T-helper 17 cell (primary cell): ENCODE data around the gene PPARG. TPM values are rescaled to one million over a fixed set of nuclear protein-coding genes. Genes with fewer than 3 reads are reported as not detected.
A peak's percentile ranks its signal among the peaks of the same experiment; 100 is the strongest.
"Not testable (repeated sequence)": the region's sequence is repeated elsewhere in the genome, so short reads cannot be mapped to it uniquely, and the experiment has no call there.

ENCODE experiments used
- ATAC-seq: fragments of 150-1000 bp; cut with Tn5 transposase; 2 replicates; pipeline ENCODE4 v1.10.0; 2021; ENCODE audit warnings: mild to moderate bottlenecking, moderate library complexity
- DNase-seq, 3 donors: peaks; one replicate each; pipeline versions ENCODE4 v3.0.0 to v3.0.0-alpha.2; 2020 to 2021
- H3K9me3 ChIP-seq: one replicate; pipeline ENCODE4 v1.7.0; 2013; ENCODE audit warnings: low read length, mild to moderate bottlenecking; ENCODE audit not compliant: control insufficient read depth, poor library complexity, severe bottlenecking
- H3K27ac Mint-ChIP-seq: one replicate; pipeline ENCODE4 v1.8.0; 2022; ENCODE audit warnings: mild to moderate bottlenecking, moderate library complexity, mixed read lengths
- H3K27me3 Mint-ChIP-seq: one replicate; pipeline ENCODE4 v1.8.0; 2022; ENCODE audit warnings: mixed read lengths
- H3K36me3 Mint-ChIP-seq: one replicate; pipeline ENCODE4 v1.8.0; 2022; ENCODE audit warnings: low read depth, mixed read lengths
- H3K4me1 Mint-ChIP-seq: one replicate; pipeline ENCODE4 v1.8.0; 2022; ENCODE audit warnings: mild to moderate bottlenecking, mixed read lengths
- H3K4me3 Mint-ChIP-seq: one replicate; pipeline ENCODE4 v1.8.0; 2022; ENCODE audit warnings: mild to moderate bottlenecking, moderate library complexity, mixed read lengths
- total RNA-seq, 4 donors: library from RNA in 2 of 4; stranded (reverse) in 2 of 4; gene quantifications; one replicate each; pipeline ENCODE4 v1.2.3 and lab custom pipeline; 2022 to 2026

PPARG gene
- total RNA-seq, 2 donors from 2014 or later: 1.1 to 1.2 TPM

GRCh38 chr3:12445523-12446240 is 156.8 kb downstream of the PPARG start:
- H3K27ac Mint-ChIP-seq: no peak overlapping the region
- no peaks in the 10 kb centered on the region for H3K36me3 Mint-ChIP-seq
- DNase-seq (no peak), ATAC-seq (no peak)
- no peaks in the 10 kb centered on the region for H3K9me3 ChIP-seq
- no peak overlapping the region for H3K4me3 Mint-ChIP-seq
- H3K27me3 Mint-ChIP-seq: peaks cover 23% of the 10 kb centered on the region
- H3K4me1 Mint-ChIP-seq: peaks cover 6% of the 10 kb centered on the region

- ATAC-seq (no peak), DNase-seq (no peak)
- Mint-ChIP-seq H3K36me3 (no peaks in the 10 kb centered on the region), H3K27me3 (peaks cover 23% of the 10 kb centered on the region), H3K4me3 (peak overlapping the region; percentile 8), H3K4me1 (peaks cover 6% of the 10 kb centered on the region), H3K27ac (no peak overlapping the region)
- H3K9me3 ChIP-seq: no peaks in the 10 kb centered on the region
Measured at GRCh38 chr3:12446298-12446697, 157.4 kb downstream of the PPARG start.

GRCh38 chr3:12447075-12447474 is 158.2 kb downstream of the PPARG start:
- DNase-seq (no peak), ATAC-seq (no peak)
- Mint-ChIP-seq H3K4me3 (no peak overlapping the region), H3K27me3 (peaks cover 23% of the 10 kb centered on the region), H3K4me1 (peaks cover 6% of the 10 kb centered on the region), H3K36me3 (no peaks in the 10 kb centered on the region), H3K27ac (no peak overlapping the region)
- H3K9me3 ChIP-seq: no peaks in the 10 kb centered on the region

- ATAC-seq, H3K27ac Mint-ChIP-seq, H3K4me1 Mint-ChIP-seq, H3K4me3 Mint-ChIP-seq, H3K36me3 Mint-ChIP-seq, DNase-seq, H3K9me3 ChIP-seq: not testable (repeated sequence)
- H3K27me3 Mint-ChIP-seq: peaks cover 11% of the 10 kb centered on the region
Measured at GRCh38 chr3:12448404-12449202, 159.7 kb downstream of the PPARG start.

- DNase-seq (no peak), ATAC-seq (no peak)
- H3K4me1 Mint-ChIP-seq: peaks cover 2% of the 10 kb centered on the region
- no peaks in the 10 kb centered on the region for H3K36me3 Mint-ChIP-seq
- no peak overlapping the region for H3K4me3 Mint-ChIP-seq
- peaks cover 3% of the 10 kb centered on the region for H3K27me3 Mint-ChIP-seq
- H3K9me3 ChIP-seq: no peaks in the 10 kb centered on the region
- H3K27ac Mint-ChIP-seq: no peak overlapping the region
Measured at GRCh38 chr3:12449889-12450682, 161.2 kb downstream of the PPARG start.

GRCh38 chr3:12451481-12451880 is 162.6 kb downstream of the PPARG start:
- H3K4me3 Mint-ChIP-seq: no peak overlapping the region
- H3K4me1 Mint-ChIP-seq: peaks cover 2% of the 10 kb centered on the region
- H3K27me3 Mint-ChIP-seq: no peaks in the 10 kb centered on the region
- ATAC-seq (no peak), DNase-seq (no peak)
- H3K27ac Mint-ChIP-seq: no peak overlapping the region
- H3K9me3 ChIP-seq: no peaks in the 10 kb centered on the region
- no peaks in the 10 kb centered on the region for H3K36me3 Mint-ChIP-seq

- ATAC-seq (no peak), DNase-seq (no peak)
- Mint-ChIP-seq H3K27me3 (no peaks in the 10 kb centered on the region), H3K4me3 (no peak overlapping the region), H3K4me1 (peaks cover 2% of the 10 kb centered on the region), H3K27ac (no peak overlapping the region), H3K36me3 (no peaks in the 10 kb centered on the region)
- H3K9me3 ChIP-seq: no peaks in the 10 kb centered on the region
Measured at GRCh38 chr3:12451960-12452359, 163.1 kb downstream of the PPARG start.

GRCh38 chr3:12452361-12453330 is 163.8 kb downstream of the PPARG start:
- Mint-ChIP-seq H3K27ac (no peak overlapping the region), H3K4me3 (no peak overlapping the region), H3K27me3 (no peaks in the 10 kb centered on the region), H3K4me1 (peaks cover 2% of the 10 kb centered on the region), H3K36me3 (no peaks in the 10 kb centered on the region)
- ATAC-seq: no peak
- no peak for DNase-seq
- H3K9me3 ChIP-seq: no peaks in the 10 kb centered on the region

GRCh38 chr3:12454076-12454815 is 165.4 kb downstream of the PPARG start:
- H3K36me3 Mint-ChIP-seq: no peaks in the 10 kb centered on the region
- H3K9me3 ChIP-seq: no peaks in the 10 kb centered on the region
- ATAC-seq (no peak), DNase-seq (no peak)
- H3K4me1 Mint-ChIP-seq: peaks cover 2% of the 10 kb centered on the region
- no peak overlapping the region for H3K4me3 Mint-ChIP-seq
- no peaks in the 10 kb centered on the region for H3K27me3 Mint-ChIP-seq
- H3K27ac Mint-ChIP-seq: no peak overlapping the region

- Mint-ChIP-seq H3K36me3 (no peaks in the 10 kb centered on the region), H3K4me3 (no peak overlapping the region), H3K27me3 (no peaks in the 10 kb centered on the region), H3K4me1 (peaks cover 2% of the 10 kb centered on the region), H3K27ac (no peak overlapping the region)
- H3K9me3 ChIP-seq: no peaks in the 10 kb centered on the region
- ATAC-seq (no peak), DNase-seq (no peak)
Measured at GRCh38 chr3:12454816-12455121, 165.9 kb downstream of the PPARG start.

GRCh38 chr3:12455740-12456139 is 166.9 kb downstream of the PPARG start:
- no peaks in the 10 kb centered on the region for H3K36me3 Mint-ChIP-seq
- H3K4me1 Mint-ChIP-seq: peaks cover 2% of the 10 kb centered on the region
- ATAC-seq (no peak), DNase-seq (no peak)
- no peaks in the 10 kb centered on the region for H3K27me3 Mint-ChIP-seq
- no peak overlapping the region for H3K4me3 Mint-ChIP-seq
- H3K9me3 ChIP-seq: no peaks in the 10 kb centered on the region
- H3K27ac Mint-ChIP-seq: no peak overlapping the region

GRCh38 chr3:12456441-12456840 is 167.6 kb downstream of the PPARG start:
- Mint-ChIP-seq H3K27me3 (no peaks in the 10 kb centered on the region), H3K36me3 (no peaks in the 10 kb centered on the region), H3K27ac (no peak overlapping the region), H3K4me3 (no peak overlapping the region), H3K4me1 (peaks cover 2% of the 10 kb centered on the region)
- DNase-seq (no peak), ATAC-seq (no peak)
- no peaks in the 10 kb centered on the region for H3K9me3 ChIP-seq
